Measurements from ENCODE around the gene LIMS1.
A peak's percentile ranks its signal among the peaks of the same experiment; 100 is the strongest.
"Not testable (repeated sequence)": the region's sequence is repeated elsewhere in the genome, so short reads cannot be mapped to it uniquely, and the experiment has no call there.

LIMS1 gene

GRCh38 chr2:108665975-108666374 is 131.7 kb downstream of the LIMS1 start:
- not testable (repeated sequence) for H3K4me3 ChIP-seq (ENCODE audit: low read depth, low read length); DNase-seq (ENCODE audit: low read depth)

DNA sequence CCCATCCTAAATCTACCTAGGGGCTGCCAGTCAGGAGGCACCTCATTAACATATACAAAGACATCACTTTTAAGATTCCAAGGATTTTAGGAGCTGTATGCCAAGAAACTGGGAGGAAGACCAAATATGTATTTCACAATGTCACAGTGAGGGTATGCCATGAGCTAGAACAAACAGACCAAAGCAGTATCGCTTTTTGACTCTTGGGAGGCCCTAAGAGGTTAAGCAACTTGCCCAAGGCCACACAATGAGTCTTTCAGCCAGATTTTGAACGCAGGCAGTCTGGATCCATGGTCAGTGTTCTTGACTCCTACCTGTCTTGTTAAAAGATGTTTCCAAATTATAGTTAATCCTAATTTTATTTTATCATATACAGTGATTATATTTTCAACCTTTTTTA is 132.9 kb downstream of the LIMS1 start:
- H3K4me3 ChIP-seq (ENCODE audit: low read depth, low read length); DNase-seq (ENCODE audit: low read depth): not testable (repeated sequence)

GRCh38 chr2:108670282-108670681 is 136.0 kb downstream of the LIMS1 start:
- DNase-seq (ENCODE audit: low read depth); H3K4me3 ChIP-seq (ENCODE audit: low read depth, low read length): not testable (repeated sequence)

DNA sequence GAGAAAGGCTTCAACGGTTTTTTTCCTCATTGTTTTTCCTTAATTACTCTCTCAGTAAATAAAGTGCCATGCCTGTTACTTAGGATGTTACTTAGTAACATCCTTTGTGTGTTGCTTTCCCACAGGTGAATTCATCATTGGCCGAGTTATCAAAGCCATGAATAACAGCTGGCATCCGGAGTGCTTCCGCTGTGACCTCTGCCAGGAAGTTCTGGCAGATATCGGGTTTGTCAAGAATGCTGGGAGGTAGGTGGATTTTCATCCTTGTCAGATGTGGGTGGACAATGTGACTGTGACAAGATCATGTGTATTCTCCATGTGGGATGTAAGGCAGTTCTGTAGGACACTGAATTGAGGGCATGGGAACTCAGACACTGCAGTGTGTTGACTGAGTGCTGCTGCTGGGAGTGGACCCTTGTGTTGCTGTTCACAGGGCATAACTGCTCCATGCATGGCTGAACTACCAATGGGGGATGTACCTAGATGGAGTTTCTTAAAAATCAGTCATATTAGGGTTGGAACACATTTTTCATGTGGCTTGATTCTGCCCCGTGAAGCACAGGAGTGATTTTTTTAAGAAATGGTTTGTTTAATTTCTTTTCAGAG is 138.0 kb downstream of the LIMS1 start:
- not testable (repeated sequence) for DNase-seq (ENCODE audit: low read depth)

GRCh38 chr2:108676522-108676921 is 142.3 kb downstream of the LIMS1 start:
- not testable (repeated sequence) for DNase-seq (ENCODE audit: low read depth); H3K4me3 ChIP-seq (ENCODE audit: low read depth, low read length)

More for the DNA sequence above, 138.0 kb downstream of the LIMS1 start:
- H3K4me3 ChIP-seq (ENCODE audit: low read depth, low read length), result not testable (repeated sequence)

- DNase-seq (ENCODE audit: low read depth); H3K4me3 ChIP-seq (ENCODE audit: low read depth, low read length): not testable (repeated sequence)
These were observed 143.0 kb downstream of the LIMS1 start for GRCh38 chr2:108677239-108677744.

DNA sequence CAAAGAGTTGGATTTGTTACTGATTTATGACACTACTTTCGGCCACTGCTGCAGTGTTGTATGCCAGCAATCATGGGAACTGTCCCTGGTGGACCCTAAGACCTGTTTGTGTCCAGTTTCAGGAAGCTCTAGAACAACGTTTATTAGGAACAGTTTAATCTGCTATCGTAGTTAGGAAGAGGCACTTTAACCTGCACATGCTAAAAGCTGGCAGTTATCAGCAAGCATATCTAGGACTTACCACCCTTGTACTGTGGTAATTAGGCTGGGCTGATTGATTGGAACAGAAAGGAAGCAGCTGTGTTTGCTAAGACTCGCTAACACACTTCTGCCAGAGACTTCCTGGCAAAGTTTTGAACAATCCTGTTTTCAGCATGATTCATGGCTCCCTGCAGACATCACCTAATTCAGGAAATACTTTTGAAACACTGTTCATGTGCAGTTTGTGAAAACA is 144.0 kb downstream of the LIMS1 start:
- peak; percentile 54 for DNase-seq (ENCODE audit: low read depth)

GRCh38 chr2:108680805-108681204 is 146.5 kb downstream of the LIMS1 start:
- not testable (repeated sequence) for H3K4me3 ChIP-seq (ENCODE audit: low read depth, low read length); DNase-seq (ENCODE audit: low read depth)

More for the DNA sequence above, 144.0 kb downstream of the LIMS1 start:
- H3K4me3 ChIP-seq (ENCODE audit: low read depth, low read length), result not testable (repeated sequence)

- peak; percentile 91 for DNase-seq (ENCODE audit: low read depth)
- H3K4me3 ChIP-seq (ENCODE audit: low read depth, low read length), result not testable (repeated sequence)
These were observed 154.8 kb downstream of the LIMS1 start for GRCh38 chr2:108688818-108689756.

GRCh38 chr2:108690001-108690400 is 155.7 kb downstream of the LIMS1 start:
- not testable (repeated sequence) for DNase-seq (ENCODE audit: low read depth); H3K4me3 ChIP-seq (ENCODE audit: low read depth, low read length)

GRCh38 chr2:108691447-108691846 is 157.2 kb downstream of the LIMS1 start:
- no peak overlapping the region for H3K4me3 ChIP-seq (ENCODE audit: low read depth, low read length)
- DNase-seq (ENCODE audit: low read depth), result peak; percentile 40
- TF ChIP-seq CTCF (IDR thresholded peaks at IDR 0.05; ENCODE audit: control insufficient read depth, extremely low read depth, insufficient read depth), result no peak

GRCh38 chr2:108701208-108701607 is 166.9 kb downstream of the LIMS1 start:
- DNase-seq (ENCODE audit: low read depth), result peak; percentile 69

More at GRCh38 chr2:108701208-108701607, 166.9 kb downstream of the LIMS1 start:
- H3K4me3 ChIP-seq (ENCODE audit: low read depth, low read length), result no peak overlapping the region
- TF ChIP-seq CTCF (IDR thresholded peaks at IDR 0.05; ENCODE audit: control insufficient read depth, extremely low read depth, insufficient read depth), result no peak
